GM18526 (cell line): Measurements from ENCODE around the gene CTSD.

ENCODE experiments used
- POLR2A ChIP-seq: IDR thresholded peaks from 3 replicates; pipeline ENCODE4 v1.6.1; 2011; ENCODE audit not compliant: insufficient read length; ENCODE audit errors: extremely low read depth

The CTSD gene

GRCh38 chr11:1773994-1774550, 10.3 kb upstream of the CTSD start:
- TF ChIP-seq POLR2A, result no peak

- TF ChIP-seq POLR2A, result no peak
Observed at GRCh38 chr11:1773131-1773993, 9.6 kb upstream of the CTSD start.

- TF ChIP-seq POLR2A, result no peak
Observed at GRCh38 chr11:1772270-1773130, 8.8 kb upstream of the CTSD start.

- TF ChIP-seq POLR2A, result no peak
Observed at GRCh38 chr11:1771700-1772099, 8.0 kb upstream of the CTSD start.

GRCh38 chr11:1771273-1771672, 7.5 kb upstream of the CTSD start:
- no peak for TF ChIP-seq POLR2A

GRCh38 chr11:1770528-1770927, 6.8 kb upstream of the CTSD start:
- TF ChIP-seq POLR2A, result no peak

- TF ChIP-seq POLR2A, result no peak
Observed at GRCh38 chr11:1770061-1770460, 6.3 kb upstream of the CTSD start.

- TF ChIP-seq POLR2A, result no peak
Observed at GRCh38 chr11:1768141-1768469, 4.4 kb upstream of the CTSD start.

GRCh38 chr11:1767399-1768140, 3.8 kb upstream of the CTSD start:
- no peak for TF ChIP-seq POLR2A

- no peak for TF ChIP-seq POLR2A
Observed at GRCh38 chr11:1766719-1767398, 3.1 kb upstream of the CTSD start.

- TF ChIP-seq POLR2A, result no peak
Observed at GRCh38 chr11:1765871-1766718, 2.4 kb upstream of the CTSD start.

- no peak for TF ChIP-seq POLR2A
Observed at GRCh38 chr11:1763336-1763795, 361 bp downstream of the CTSD start.

- no peak for TF ChIP-seq POLR2A
Observed at GRCh38 chr11:1762537-1763302, 1.0 kb downstream of the CTSD start.
